ENCODE measurements around the gene HTD2.
"Not testable (repeated sequence)": the region's sequence is repeated elsewhere in the genome, so short reads cannot be mapped to it uniquely, and the experiment has no call there.

DNA sequence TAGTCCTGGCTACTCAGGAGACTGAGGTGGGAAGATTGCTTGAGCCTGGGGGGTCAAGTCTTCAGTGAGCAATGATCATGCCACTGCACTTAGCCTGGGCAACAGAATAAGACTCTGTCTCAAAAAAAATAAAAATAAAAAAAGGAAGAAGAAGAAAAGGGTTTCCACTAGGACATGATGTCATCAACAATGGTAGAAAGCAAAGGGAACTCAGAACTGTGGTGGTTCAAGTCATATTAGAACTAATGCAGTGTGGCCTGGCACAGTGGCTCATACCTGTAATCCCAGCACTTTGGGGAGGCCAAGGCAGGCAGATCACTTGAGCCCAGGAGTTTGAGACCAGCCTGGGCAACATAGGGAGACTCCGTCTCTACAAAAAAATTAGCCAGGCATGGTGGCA lies 38.8 kb upstream of the HTD2 start:
- TF ChIP-seq, protein P1, sequence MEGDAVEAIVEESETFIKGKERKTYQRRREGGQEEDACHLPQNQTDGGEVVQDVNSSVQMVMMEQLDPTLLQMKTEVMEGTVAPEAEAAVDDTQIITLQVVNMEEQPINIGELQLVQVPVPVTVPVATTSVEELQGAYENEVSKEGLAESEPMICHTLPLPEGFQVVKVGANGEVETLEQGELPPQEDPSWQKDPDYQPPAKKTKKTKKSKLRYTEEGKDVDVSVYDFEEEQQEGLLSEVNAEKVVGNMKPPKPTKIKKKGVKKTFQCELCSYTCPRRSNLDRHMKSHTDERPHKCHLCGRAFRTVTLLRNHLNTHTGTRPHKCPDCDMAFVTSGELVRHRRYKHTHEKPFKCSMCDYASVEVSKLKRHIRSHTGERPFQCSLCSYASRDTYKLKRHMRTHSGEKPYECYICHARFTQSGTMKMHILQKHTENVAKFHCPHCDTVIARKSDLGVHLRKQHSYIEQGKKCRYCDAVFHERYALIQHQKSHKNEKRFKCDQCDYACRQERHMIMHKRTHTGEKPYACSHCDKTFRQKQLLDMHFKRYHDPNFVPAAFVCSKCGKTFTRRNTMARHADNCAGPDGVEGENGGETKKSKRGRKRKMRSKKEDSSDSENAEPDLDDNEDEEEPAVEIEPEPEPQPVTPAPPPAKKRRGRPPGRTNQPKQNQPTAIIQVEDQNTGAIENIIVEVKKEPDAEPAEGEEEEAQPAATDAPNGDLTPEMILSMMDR (IDR thresholded peaks at IDR 0.05): not testable (repeated sequence)
- TF ChIP-seq POLR2A (IDR thresholded peaks at IDR 0.05): not testable (repeated sequence)

Measured in Peyer's patch (tissue), 4 donors.